ENCODE results near the gene LAMC1.

LAMC1 gene

GRCh38 chr1:183069562-183070216 lies 46.5 kb downstream of the LAMC1 start (continued):
- TF ChIP-seq ZNF311 (tag by site-specific recombination; IDR thresholded peaks at IDR 0.05; ENCODE audit: borderline replicate concordance) (no peak), KLF7 (tag by site-specific recombination; IDR thresholded peaks at IDR 0.05; ENCODE audit: borderline replicate concordance) (no peak)
- TF ChIP-seq, protein P1, sequence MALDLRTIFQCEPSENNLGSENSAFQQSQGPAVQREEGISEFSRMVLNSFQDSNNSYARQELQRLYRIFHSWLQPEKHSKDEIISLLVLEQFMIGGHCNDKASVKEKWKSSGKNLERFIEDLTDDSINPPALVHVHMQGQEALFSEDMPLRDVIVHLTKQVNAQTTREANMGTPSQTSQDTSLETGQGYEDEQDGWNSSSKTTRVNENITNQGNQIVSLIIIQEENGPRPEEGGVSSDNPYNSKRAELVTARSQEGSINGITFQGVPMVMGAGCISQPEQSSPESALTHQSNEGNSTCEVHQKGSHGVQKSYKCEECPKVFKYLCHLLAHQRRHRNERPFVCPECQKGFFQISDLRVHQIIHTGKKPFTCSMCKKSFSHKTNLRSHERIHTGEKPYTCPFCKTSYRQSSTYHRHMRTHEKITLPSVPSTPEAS (tag by site-specific recombination; IDR thresholded peaks at IDR 0.05), result no peak

- Histone ChIP-seq H3K4me1 (ENCODE audit: control insufficient read depth, insufficient read depth, low read length) (peaks cover 23% of the 10 kb centered on the region), H3K36me3 (ENCODE audit: control insufficient read depth in 2 of 2, insufficient read depth in 1 of 2, low read length in 2 of 2) (no peaks in the 10 kb centered on the region), H3K27ac (ENCODE audit: extremely low read depth, low read depth, low read length) (no peak overlapping the region), H3K4me3 (ENCODE audit: low read depth, low read length) (no peak overlapping the region), H3K9me3 (ENCODE audit: control insufficient read depth, insufficient read depth, low read depth, low read length) (no peaks in the 10 kb centered on the region)
- TF ChIP-seq PBX3 (CRISPR knock-in tag; IDR thresholded peaks at IDR 0.05) (no peak), ZNF211 (tag by site-specific recombination; IDR thresholded peaks at IDR 0.05; ENCODE audit: low read depth) (no peak), KLF8 (tag by site-specific recombination; IDR thresholded peaks at IDR 0.05) (no peak), ZNF837 (tag by site-specific recombination; IDR thresholded peaks at IDR 0.05) (no peak), ZNF24 (tag by site-specific recombination; IDR thresholded peaks at IDR 0.05) (no peak), ZBTB17 (tag by site-specific recombination; IDR thresholded peaks at IDR 0.05) (no peak), KLF7 (tag by site-specific recombination; IDR thresholded peaks at IDR 0.05; ENCODE audit: borderline replicate concordance) (no peak)
- TF ChIP-seq, protein P2, sequence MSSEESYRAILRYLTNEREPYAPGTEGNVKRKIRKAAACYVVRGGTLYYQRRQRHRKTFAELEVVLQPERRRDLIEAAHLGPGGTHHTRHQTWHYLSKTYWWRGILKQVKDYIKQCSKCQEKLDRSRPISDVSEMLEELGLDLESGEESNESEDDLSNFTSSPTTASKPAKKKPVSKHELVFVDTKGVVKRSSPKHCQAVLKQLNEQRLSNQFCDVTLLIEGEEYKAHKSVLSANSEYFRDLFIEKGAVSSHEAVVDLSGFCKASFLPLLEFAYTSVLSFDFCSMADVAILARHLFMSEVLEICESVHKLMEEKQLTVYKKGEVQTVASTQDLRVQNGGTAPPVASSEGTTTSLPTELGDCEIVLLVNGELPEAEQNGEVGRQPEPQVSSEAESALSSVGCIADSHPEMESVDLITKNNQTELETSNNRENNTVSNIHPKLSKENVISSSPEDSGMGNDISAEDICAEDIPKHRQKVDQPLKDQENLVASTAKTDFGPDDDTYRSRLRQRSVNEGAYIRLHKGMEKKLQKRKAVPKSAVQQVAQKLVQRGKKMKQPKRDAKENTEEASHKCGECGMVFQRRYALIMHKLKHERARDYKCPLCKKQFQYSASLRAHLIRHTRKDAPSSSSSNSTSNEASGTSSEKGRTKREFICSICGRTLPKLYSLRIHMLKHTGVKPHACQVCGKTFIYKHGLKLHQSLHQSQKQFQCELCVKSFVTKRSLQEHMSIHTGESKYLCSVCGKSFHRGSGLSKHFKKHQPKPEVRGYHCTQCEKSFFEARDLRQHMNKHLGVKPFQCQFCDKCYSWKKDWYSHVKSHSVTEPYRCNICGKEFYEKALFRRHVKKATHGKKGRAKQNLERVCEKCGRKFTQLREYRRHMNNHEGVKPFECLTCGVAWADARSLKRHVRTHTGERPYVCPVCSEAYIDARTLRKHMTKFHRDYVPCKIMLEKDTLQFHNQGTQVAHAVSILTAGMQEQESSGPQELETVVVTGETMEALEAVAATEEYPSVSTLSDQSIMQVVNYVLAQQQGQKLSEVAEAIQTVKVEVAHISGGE (tag by site-specific recombination; conservative IDR thresholded peaks at IDR 0.05; ENCODE audit: low read depth), result no peak
- CTCF ChIA-PET, result interaction anchor here (0.5 to 1.0 kb wide), 5 partner anchors 8 to 237 kb away, joined by 3 to 4 read pairs (median 3); no protein-coding TSS in a partner anchor
- POLR2A ChIA-PET, result interaction anchor here (2.2 kb wide), 1 partner anchor 44 kb away, joined by 5 read pairs; no protein-coding TSS in a partner anchor
These were observed 47.2 kb downstream of the LAMC1 start for GRCh38 chr1:183070234-183070922.

DNA sequence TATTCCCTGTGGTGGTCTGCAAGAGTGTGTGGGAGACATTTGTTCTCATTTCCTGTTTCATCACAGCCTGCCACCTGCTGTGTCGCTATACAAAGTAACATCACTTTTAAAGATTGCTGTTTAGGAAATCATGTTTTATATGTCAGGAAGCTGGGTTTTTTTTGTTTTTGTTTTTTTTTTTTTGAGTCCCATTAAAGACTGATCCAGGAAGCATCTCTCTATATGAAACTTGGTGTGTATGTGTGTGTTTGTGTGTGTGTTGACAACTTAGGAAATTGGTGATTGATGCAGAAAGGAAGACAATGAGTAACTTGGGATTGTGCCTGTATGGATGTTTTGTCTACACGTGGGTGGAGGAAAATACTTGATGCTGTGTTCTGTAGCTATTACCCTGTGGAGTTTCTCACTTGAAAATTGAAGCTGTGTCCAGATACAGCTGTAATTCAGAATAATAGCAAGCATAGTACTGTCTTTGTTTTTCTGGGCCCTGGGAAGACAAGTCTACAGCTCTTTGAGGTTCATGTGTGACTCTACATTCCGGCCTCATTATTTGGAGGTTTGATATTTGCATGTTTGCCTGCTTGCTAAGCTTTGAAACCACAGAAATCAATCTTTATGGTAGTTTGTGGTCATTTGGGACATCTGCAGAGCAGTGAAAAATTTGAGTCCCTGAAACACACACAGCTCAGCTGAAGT lies 47.9 kb downstream of the LAMC1 start:
- H3K4me1 ChIP-seq (ENCODE audit: control insufficient read depth, insufficient read depth, low read length), result peaks cover 23% of the 10 kb centered on the region
- CTCF ChIA-PET, result interaction anchor here (0.6 to 1.2 kb wide), 6 partner anchors 18 to 165 kb away, joined by 3 to 5 read pairs (median 4); no protein-coding TSS in a partner anchor
- no peaks in the 10 kb centered on the region for H3K9me3 ChIP-seq (ENCODE audit: control insufficient read depth, insufficient read depth, low read depth, low read length)
- POLR2A ChIA-PET, result interaction anchor here (2.2 kb wide), 1 partner anchor 45 kb away, joined by 5 read pairs; no protein-coding TSS in a partner anchor
- H3K36me3 ChIP-seq (ENCODE audit: control insufficient read depth in 2 of 2, insufficient read depth in 1 of 2, low read length in 2 of 2), result no peaks in the 10 kb centered on the region
- H3K27ac ChIP-seq (ENCODE audit: extremely low read depth, low read depth, low read length), result no peak overlapping the region
- no peak overlapping the region for H3K4me3 ChIP-seq (ENCODE audit: low read depth, low read length)
- TF ChIP-seq ZNF138 (tag by site-specific recombination; IDR thresholded peaks at IDR 0.05; ENCODE audit: borderline replicate concordance), result no peak
- TF ChIP-seq, protein P2 (tag by site-specific recombination; conservative IDR thresholded peaks at IDR 0.05; ENCODE audit: low read depth), result no peak
- no peak for TF ChIP-seq ZBTB8A (tag by site-specific recombination; IDR thresholded peaks at IDR 0.05)
- TF ChIP-seq GFI1B (tag by site-specific recombination; IDR thresholded peaks at IDR 0.05), result 0 out of 2 replicates have a peak, but pooled peaks have one; percentile 6
- 0 out of 2 replicates have a peak, but pooled peaks have one; percentile 29 for TF ChIP-seq ZNF324 (tag by site-specific recombination; IDR thresholded peaks at IDR 0.05)
- TF ChIP-seq, protein P3, sequence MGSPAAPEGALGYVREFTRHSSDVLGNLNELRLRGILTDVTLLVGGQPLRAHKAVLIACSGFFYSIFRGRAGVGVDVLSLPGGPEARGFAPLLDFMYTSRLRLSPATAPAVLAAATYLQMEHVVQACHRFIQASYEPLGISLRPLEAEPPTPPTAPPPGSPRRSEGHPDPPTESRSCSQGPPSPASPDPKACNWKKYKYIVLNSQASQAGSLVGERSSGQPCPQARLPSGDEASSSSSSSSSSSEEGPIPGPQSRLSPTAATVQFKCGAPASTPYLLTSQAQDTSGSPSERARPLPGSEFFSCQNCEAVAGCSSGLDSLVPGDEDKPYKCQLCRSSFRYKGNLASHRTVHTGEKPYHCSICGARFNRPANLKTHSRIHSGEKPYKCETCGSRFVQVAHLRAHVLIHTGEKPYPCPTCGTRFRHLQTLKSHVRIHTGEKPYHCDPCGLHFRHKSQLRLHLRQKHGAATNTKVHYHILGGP (tag by site-specific recombination; IDR thresholded peaks at IDR 0.05), result peak; percentile 66
- TF ChIP-seq ZNF707 (tag by site-specific recombination; IDR thresholded peaks at IDR 0.05), result no peak
- TF ChIP-seq ZFP41 (tag by site-specific recombination; IDR thresholded peaks at IDR 0.05; ENCODE audit: borderline replicate concordance), result no peak

All from HEK293 (cell line).